MCF 10A (cell line): Measurements from ENCODE around the gene USH2A. TPM values are rescaled to one million over a fixed set of nuclear protein-coding genes. Genes with fewer than 3 reads are reported as not detected.

Experiments used
- BruUV-seq: library from RNA; stranded (reverse); fragments of 400-500 nt; replicated peaks from 2 replicates; lab custom pipeline; 2021; lab: Mats Ljungman, UMichigan
- CTCF ChIA-PET: fragments of 300-600 bp; sonication (Branson Sonifier 250); formaldehyde crosslinking; extraction: SDS; loops from one replicate; lab custom pipeline; 2021; ENCODE audit warnings: antibody characterized with exemption, inconsistent platforms; lab: Yijun Ruan, JAX
- POLR2A ChIA-PET: fragments of 300-600, 350-650 bp; sonication (Branson Sonifier 250); formaldehyde crosslinking; extraction: SDS; loops from one replicate; lab custom pipeline; 2020; ENCODE audit warnings: antibody characterized with exemption, inconsistent platforms; lab: Yijun Ruan, JAX
- DNase-seq: peaks from one replicate; pipeline ENCODE4 v3.0.0-alpha.2; 2018; ENCODE audit not compliant: unreplicated experiment
- H3K27ac Mint-ChIP-seq: one replicate; pipeline ENCODE4 v1.8.0; 2022; ENCODE audit warnings: mild to moderate bottlenecking, low read depth, mixed read lengths; ENCODE audit not compliant: unreplicated experiment
- H3K27me3 Mint-ChIP-seq: one replicate; pipeline ENCODE4 v1.8.0; 2022; ENCODE audit warnings: mixed read lengths; ENCODE audit not compliant: insufficient read depth, unreplicated experiment
- H3K36me3 Mint-ChIP-seq: one replicate; pipeline ENCODE4 v1.8.0; 2022; ENCODE audit warnings: mild to moderate bottlenecking, moderate library complexity, mixed read lengths; ENCODE audit not compliant: insufficient read depth, unreplicated experiment
- H3K4me1 Mint-ChIP-seq: one replicate; pipeline ENCODE4 v1.8.0; 2022; ENCODE audit warnings: mixed read lengths; ENCODE audit not compliant: insufficient read depth, unreplicated experiment
- H3K4me3 Mint-ChIP-seq: one replicate; pipeline ENCODE4 v1.8.0; 2022; ENCODE audit warnings: mild to moderate bottlenecking, moderate library complexity, mixed read lengths; ENCODE audit not compliant: unreplicated experiment
- H3K9me3 Mint-ChIP-seq: one replicate; pipeline ENCODE4 v1.8.0; 2022; ENCODE audit warnings: mixed read lengths; ENCODE audit not compliant: unreplicated experiment
- intact Hi-C: fragments of 100-400 bp; cut with micrococcal nuclease; formaldehyde crosslinking; loops from 2 replicates; pipeline ENCODE4 v1.14.1; 2022
- total RNA-seq: library from RNA; stranded (reverse); gene quantifications from 2 replicates; pipeline ENCODE4 v1.2.3, GENCODE V29; 2022
- TF ChIP-seq, protein P1 (sequence below): fragments of 200-600 bp; IDR thresholded peaks from one replicate; pipeline ENCODE4 v1.8.0; 2022; ENCODE audit warnings: antibody characterized with exemption, mild to moderate bottlenecking; ENCODE audit not compliant: unreplicated experiment

The USH2A gene
- total RNA-seq, 1 experiment from 2014 or later = not detected

DNA sequence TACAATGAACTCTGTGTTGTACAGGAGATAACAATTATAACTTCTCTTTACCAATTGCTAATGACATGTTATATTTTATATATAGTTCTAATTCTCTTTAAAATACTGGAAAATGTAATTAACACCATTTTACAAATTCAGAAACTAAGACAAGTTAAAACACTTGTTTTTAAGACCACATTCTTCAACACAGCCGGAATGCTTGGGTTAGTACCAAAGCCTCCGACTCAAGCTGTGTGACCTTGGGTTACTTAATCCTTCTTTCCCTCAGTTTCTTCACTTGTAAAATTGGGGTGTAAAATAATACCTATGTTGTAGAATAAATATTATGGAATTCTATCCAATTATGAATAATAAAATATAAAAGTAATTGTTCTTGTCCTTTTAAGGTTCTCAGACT, 378.7 kb downstream of the USH2A start:
- Mint-ChIP-seq H3K4me1 (no peaks in the 10 kb centered on the region), H3K27ac (no peak overlapping the region), H3K4me3 (no peak overlapping the region), H3K36me3 (no peaks in the 10 kb centered on the region), H3K27me3 (peaks cover 74% of the 10 kb centered on the region), H3K9me3 (no peaks in the 10 kb centered on the region)
- ChIA-PET CTCF (no interaction called here), POLR2A (no interaction called here)
- DNase-seq = no peak
- intact Hi-C loops = no loop called here
- BruUV-seq = no TSS peak
- TF ChIP-seq, protein P1, sequence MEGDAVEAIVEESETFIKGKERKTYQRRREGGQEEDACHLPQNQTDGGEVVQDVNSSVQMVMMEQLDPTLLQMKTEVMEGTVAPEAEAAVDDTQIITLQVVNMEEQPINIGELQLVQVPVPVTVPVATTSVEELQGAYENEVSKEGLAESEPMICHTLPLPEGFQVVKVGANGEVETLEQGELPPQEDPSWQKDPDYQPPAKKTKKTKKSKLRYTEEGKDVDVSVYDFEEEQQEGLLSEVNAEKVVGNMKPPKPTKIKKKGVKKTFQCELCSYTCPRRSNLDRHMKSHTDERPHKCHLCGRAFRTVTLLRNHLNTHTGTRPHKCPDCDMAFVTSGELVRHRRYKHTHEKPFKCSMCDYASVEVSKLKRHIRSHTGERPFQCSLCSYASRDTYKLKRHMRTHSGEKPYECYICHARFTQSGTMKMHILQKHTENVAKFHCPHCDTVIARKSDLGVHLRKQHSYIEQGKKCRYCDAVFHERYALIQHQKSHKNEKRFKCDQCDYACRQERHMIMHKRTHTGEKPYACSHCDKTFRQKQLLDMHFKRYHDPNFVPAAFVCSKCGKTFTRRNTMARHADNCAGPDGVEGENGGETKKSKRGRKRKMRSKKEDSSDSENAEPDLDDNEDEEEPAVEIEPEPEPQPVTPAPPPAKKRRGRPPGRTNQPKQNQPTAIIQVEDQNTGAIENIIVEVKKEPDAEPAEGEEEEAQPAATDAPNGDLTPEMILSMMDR = no peak

DNA sequence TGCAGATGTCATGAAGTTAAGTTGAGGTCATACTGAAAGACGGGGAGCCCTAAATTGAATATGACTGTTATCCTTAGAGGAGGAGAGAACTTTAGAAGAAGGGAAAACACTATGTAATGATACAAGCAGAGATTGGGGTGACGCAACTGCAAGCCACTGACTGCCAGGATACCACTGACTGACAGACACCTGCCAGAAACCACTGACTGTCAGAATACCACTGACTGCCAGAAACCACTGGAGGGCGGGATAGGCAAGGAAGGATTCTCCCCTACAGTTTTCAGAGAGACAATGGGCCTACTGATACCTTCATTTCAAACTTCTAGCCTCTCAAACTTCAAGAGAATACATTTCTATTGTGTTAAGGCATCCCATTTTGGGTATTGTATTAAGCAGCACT, 388.7 kb downstream of the USH2A start:
- H3K4me3 Mint-ChIP-seq = no peak overlapping the region
- no peaks in the 10 kb centered on the region for H3K9me3 Mint-ChIP-seq
- POLR2A ChIA-PET = no interaction called here
- CTCF ChIA-PET = interaction anchor here (1.0 kb wide), 1 partner anchor 20 kb away, joined by 3 read pairs; no protein-coding TSS in a partner anchor
- intact Hi-C loops = loop anchor here (2.0 kb wide), 1 partner anchor 84 kb away; no protein-coding TSS in a partner anchor
- peak; percentile 66 for DNase-seq
- BruUV-seq = no TSS peak
- H3K27ac Mint-ChIP-seq = no peak overlapping the region
- no peaks in the 10 kb centered on the region for H3K4me1 Mint-ChIP-seq
- TF ChIP-seq, protein P1 = peak; percentile 50
- H3K27me3 Mint-ChIP-seq = peaks cover 77% of the 10 kb centered on the region
- H3K36me3 Mint-ChIP-seq = no peaks in the 10 kb centered on the region

DNA sequence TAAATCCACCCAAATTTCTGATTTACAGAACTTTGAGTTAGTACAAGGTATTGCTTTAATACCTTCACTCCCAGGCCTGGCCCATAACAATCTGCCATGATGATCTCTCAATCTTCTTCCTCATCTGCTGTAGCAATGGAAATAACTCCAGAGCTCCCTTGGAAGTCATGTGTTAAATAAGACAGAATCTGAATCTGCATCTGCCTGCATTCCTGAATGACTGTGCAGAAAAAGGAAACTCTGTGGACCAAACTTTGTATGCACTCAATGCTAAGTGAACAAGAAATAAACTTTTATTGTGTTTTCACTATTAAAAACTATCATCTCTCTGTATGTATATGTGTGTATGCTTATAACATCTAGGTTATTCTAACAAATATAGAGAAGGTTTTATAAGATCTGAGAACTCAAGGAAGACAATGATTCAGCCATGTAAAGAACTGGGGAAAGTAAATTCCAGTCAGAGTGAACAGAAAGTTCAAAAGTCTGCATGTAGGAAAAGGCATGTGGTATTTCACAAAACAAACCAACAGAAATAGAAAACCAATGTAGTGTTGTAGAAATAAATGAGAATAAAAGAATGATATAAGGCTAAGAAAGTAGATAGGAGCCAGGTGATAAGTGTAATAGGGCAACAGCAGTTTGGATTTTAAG, 390.2 kb downstream of the USH2A start:
- Mint-ChIP-seq H3K27ac (no peak overlapping the region), H3K9me3 (no peaks in the 10 kb centered on the region), H3K4me1 (no peaks in the 10 kb centered on the region), H3K4me3 (no peak overlapping the region), H3K36me3 (no peaks in the 10 kb centered on the region), H3K27me3 (peaks cover 69% of the 10 kb centered on the region)
- POLR2A ChIA-PET = no interaction called here
- intact Hi-C loops = no loop called here
- CTCF ChIA-PET = interaction anchor here (0.6 to 0.7 kb wide), 2 partner anchors 38 to 68 kb away, joined by 3 read pairs; no protein-coding TSS in a partner anchor
- no TSS peak for BruUV-seq
- TF ChIP-seq, protein P1 = no peak
- no peak for DNase-seq

DNA sequence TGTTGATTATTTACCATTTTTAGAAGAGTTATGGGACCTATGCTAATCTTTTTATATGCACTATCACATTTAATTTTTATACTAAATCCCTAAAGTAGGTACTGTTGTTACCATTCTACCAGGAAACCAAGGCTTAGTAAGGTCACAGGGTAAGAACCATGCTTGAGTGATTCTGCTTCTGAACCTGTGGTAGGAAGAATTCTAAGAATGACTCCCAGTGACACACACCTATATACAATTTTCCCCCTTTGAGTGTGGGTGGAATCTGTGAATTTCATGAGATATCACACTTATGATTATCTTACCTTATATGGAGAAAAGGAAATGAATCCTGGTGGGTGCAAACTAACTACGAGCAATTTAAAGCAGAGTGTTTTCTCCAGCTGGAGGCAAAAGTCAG, 391.0 kb downstream of the USH2A start:
- intact Hi-C loops = no loop called here
- no peak overlapping the region for H3K27ac Mint-ChIP-seq
- H3K4me3 Mint-ChIP-seq = no peak overlapping the region
- BruUV-seq = no TSS peak
- DNase-seq = no peak
- H3K36me3 Mint-ChIP-seq = no peaks in the 10 kb centered on the region
- ChIA-PET CTCF (interaction anchor here (0.6 to 0.7 kb wide), 2 partner anchors 37 to 67 kb away, joined by 3 read pairs; no protein-coding TSS in a partner anchor), POLR2A (no interaction called here)
- H3K9me3 Mint-ChIP-seq = no peaks in the 10 kb centered on the region
- TF ChIP-seq, protein P1 = no peak
- peaks cover 63% of the 10 kb centered on the region for H3K27me3 Mint-ChIP-seq
- H3K4me1 Mint-ChIP-seq = no peaks in the 10 kb centered on the region
